Stimulated activated CD4-positive, alpha-beta T cell treated with anti-CD3 and anti-CD28 coated beads, Interleukin-15, amount 100 ng/mL, for 48 hours (primary cell): ENCODE measurements around the gene RAB18.
"Not testable (repeated sequence)": the region's sequence is repeated elsewhere in the genome, so short reads cannot be mapped to it uniquely, and the experiment has no call there.

Experiments
- DNase-seq, 2 donors: peaks; one replicate each; pipeline ENCODE4 v3.0.0-alpha.2; 2020; ENCODE audit warnings: low read depth in 2 of 2

Gene RAB18

GRCh38 chr10:27504808-27505460 lies 830 bp downstream of the RAB18 start:
- no peak for DNase-seq

GRCh38 chr10:27505537-27505936 lies 1.4 kb downstream of the RAB18 start:
- DNase-seq = not testable (repeated sequence)

GRCh38 chr10:27506280-27506679 lies 2.2 kb downstream of the RAB18 start:
- DNase-seq = no peak

GRCh38 chr10:27512548-27512947 lies 8.4 kb downstream of the RAB18 start:
- DNase-seq = no peak

GRCh38 chr10:27513451-27514191 lies 9.5 kb downstream of the RAB18 start:
- no peak for DNase-seq

GRCh38 chr10:27514243-27514642 lies 10.1 kb downstream of the RAB18 start:
- no peak for DNase-seq

- DNase-seq = no peak
Measured at GRCh38 chr10:27518261-27518660, 14.2 kb downstream of the RAB18 start.

GRCh38 chr10:27525819-27526218 lies 21.7 kb downstream of the RAB18 start:
- DNase-seq = no peak

GRCh38 chr10:27526242-27526641 lies 22.1 kb downstream of the RAB18 start:
- DNase-seq = no peak

GRCh38 chr10:27527666-27528295 lies 23.7 kb downstream of the RAB18 start:
- no peak for DNase-seq

GRCh38 chr10:27529010-27529783 lies 25.1 kb downstream of the RAB18 start:
- no peak for DNase-seq

GRCh38 chr10:27530477-27530876 lies 26.4 kb downstream of the RAB18 start:
- no peak for DNase-seq

GRCh38 chr10:27531336-27531847 lies 27.3 kb downstream of the RAB18 start:
- no peak for DNase-seq

GRCh38 chr10:27534161-27534700 lies 30.1 kb downstream of the RAB18 start:
- DNase-seq = no peak

- DNase-seq = no peak
Measured at GRCh38 chr10:27535317-27535716, 31.2 kb downstream of the RAB18 start.

- DNase-seq = no peak
Measured at GRCh38 chr10:27536437-27536836, 32.3 kb downstream of the RAB18 start.

- DNase-seq = no peak
Measured at GRCh38 chr10:27537166-27537565, 33.1 kb downstream of the RAB18 start.

- DNase-seq = no peak
Measured at GRCh38 chr10:27537787-27538186, 33.7 kb downstream of the RAB18 start.

GRCh38 chr10:27540672-27541071 lies 36.6 kb downstream of the RAB18 start:
- DNase-seq = no peak

GRCh38 chr10:27541796-27542729 lies 38.0 kb downstream of the RAB18 start:
- no peak for DNase-seq

GRCh38 chr10:27542812-27543211 lies 38.7 kb downstream of the RAB18 start:
- DNase-seq = no peak
